ENCODE measurements around the gene BRME1. TPM values are rescaled to one million over a fixed set of nuclear protein-coding genes. Genes with fewer than 3 reads are reported as not detected.

The BRME1 gene
- total and polyA plus RNA-seq, 2 of the 13 experiments (the other 11 are each of a cell fraction or from before 2014, with no cell fraction given): 0.74 to 1.5 TPM

DNA sequence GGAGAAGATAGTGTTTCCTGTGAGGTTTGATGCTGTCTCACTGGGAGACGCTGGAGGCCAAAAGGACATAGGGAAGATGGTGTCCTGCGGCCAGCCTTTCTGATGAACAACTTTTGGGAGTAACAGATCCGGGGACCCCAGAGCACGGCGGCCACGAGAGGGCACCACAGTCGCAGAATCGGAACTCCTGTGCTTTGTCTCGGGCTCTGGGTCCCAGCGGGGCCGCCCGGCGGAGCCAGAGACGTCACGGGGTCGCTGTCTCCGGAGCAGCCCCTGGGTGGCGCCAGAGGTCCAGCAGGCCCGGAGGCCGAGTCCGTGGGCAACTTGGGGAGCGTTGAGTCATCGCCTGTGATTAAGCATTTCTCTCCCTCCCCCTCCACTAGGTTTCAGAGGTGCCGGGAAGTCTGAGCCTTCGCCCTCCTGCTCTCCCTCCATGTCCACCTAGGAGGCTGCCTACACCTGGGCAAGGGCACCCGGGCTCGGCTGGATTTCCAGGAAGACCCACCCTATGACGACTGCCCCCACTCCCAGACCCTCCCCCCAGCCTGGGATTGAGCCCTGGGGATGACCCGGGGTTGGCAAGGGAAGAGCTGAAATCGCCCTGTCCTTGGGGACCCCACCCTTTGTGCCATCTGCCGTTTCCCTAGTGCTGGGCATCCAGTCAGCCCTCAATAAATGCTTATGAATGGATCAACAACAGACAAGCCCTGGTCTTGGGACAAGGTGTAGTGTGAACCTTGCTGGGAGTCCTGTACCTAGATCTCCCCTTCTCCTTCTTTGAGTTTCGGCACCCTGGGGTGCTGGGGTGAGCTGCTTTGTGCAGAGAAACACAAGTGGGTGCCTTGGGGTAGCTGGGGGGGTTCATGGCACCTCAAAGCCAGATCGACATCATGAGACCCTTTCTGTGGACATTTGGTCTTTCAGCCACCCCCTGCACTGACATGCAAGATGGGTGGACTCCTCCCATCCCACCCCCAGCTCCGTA, 25.6 kb downstream of the BRME1 start (continued):
- TF ChIP-seq ZNF781 (CRISPR knock-in tag; IDR thresholded peaks at IDR 0.05; ENCODE audit: borderline replicate concordance, not compliant biosample characterization) (no peak), NFE2L2 (IDR thresholded peaks at IDR 0.05; ENCODE audit: low read length) (peak; percentile 53; the same call in 1 of the 2 replicates), TAF15 (IDR thresholded peaks at IDR 0.05; ENCODE audit: low read depth, low read length, poor library complexity, severe bottlenecking) (no peak), ZNF343 (CRISPR knock-in tag; IDR thresholded peaks at IDR 0.05) (no peak), YEATS2 (CRISPR knock-in tag; IDR thresholded peaks at IDR 0.05; ENCODE audit: borderline replicate concordance) (peak; percentile 76; the same call in 1 of the 2 replicates), ZNF263 (CRISPR knock-in tag; IDR thresholded peaks at IDR 0.05) (peak; percentile 64; the same call in 1 of the 2 replicates), ZNF550 (CRISPR knock-in tag; IDR thresholded peaks at IDR 0.05; ENCODE audit: borderline replicate concordance) (no peak), POLR2A (IDR thresholded peaks at IDR 0.05; ENCODE audit: insufficient read depth in 1 of 2, low read depth in 2 of 2, low read length in 2 of 2) (0 out of 4 replicates have a peak, but pooled peaks of 1 of the 2 experiments have one; percentile 30), HOXA5 (CRISPR knock-in tag; IDR thresholded peaks at IDR 0.05) (no peak), ELF1 (CRISPR knock-in tag; IDR thresholded peaks at IDR 0.05) (peak; percentile 44; the same call in 1 of the 2 replicates), PLRG1 (conservative IDR thresholded peaks at IDR 0.05) (no peak), ZNF773 (CRISPR knock-in tag; IDR thresholded peaks at IDR 0.05; ENCODE audit: borderline replicate concordance) (no peak), ZNF350 (CRISPR knock-in tag; IDR thresholded peaks at IDR 0.05; ENCODE audit: borderline replicate concordance, low read depth) (peak; percentile 34; the same call in 1 of the 2 replicates), SSRP1 (CRISPR knock-in tag; IDR thresholded peaks at IDR 0.05) (0 out of 2 replicates have a peak, but pooled peaks have one; percentile 35), JUND (CRISPR knock-in tag; IDR thresholded peaks at IDR 0.05) (peak; percentile 65; the same call in 1 of the 2 replicates)
- TF ChIP-seq, protein P1, sequence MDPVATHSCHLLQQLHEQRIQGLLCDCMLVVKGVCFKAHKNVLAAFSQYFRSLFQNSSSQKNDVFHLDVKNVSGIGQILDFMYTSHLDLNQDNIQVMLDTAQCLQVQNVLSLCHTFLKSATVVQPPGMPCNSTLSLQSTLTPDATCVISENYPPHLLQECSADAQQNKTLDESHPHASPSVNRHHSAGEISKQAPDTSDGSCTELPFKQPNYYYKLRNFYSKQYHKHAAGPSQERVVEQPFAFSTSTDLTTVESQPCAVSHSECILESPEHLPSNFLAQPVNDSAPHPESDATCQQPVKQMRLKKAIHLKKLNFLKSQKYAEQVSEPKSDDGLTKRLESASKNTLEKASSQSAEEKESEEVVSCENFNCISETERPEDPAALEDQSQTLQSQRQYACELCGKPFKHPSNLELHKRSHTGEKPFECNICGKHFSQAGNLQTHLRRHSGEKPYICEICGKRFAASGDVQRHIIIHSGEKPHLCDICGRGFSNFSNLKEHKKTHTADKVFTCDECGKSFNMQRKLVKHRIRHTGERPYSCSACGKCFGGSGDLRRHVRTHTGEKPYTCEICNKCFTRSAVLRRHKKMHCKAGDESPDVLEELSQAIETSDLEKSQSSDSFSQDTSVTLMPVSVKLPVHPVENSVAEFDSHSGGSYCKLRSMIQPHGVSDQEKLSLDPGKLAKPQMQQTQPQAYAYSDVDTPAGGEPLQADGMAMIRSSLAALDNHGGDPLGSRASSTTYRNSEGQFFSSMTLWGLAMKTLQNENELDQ (CRISPR knock-in tag; IDR thresholded peaks at IDR 0.05; ENCODE audit: borderline replicate concordance): no peak
- TF ChIP-seq, protein P2, sequence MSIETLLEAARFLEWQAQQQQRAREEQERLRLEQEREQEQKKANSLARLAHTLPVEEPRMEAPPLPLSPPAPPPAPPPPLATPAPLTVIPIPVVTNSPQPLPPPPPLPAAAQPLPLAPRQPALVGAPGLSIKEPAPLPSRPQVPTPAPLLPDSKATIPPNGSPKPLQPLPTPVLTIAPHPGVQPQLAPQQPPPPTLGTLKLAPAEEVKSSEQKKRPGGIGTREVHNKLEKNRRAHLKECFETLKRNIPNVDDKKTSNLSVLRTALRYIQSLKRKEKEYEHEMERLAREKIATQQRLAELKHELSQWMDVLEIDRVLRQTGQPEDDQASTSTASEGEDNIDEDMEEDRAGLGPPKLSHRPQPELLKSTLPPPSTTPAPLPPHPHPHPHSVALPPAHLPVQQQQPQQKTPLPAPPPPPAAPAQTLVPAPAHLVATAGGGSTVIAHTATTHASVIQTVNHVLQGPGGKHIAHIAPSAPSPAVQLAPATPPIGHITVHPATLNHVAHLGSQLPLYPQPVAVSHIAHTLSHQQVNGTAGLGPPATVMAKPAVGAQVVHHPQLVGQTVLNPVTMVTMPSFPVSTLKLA (IDR thresholded peaks at IDR 0.05): no peak
- TF ChIP-seq, protein P3, sequence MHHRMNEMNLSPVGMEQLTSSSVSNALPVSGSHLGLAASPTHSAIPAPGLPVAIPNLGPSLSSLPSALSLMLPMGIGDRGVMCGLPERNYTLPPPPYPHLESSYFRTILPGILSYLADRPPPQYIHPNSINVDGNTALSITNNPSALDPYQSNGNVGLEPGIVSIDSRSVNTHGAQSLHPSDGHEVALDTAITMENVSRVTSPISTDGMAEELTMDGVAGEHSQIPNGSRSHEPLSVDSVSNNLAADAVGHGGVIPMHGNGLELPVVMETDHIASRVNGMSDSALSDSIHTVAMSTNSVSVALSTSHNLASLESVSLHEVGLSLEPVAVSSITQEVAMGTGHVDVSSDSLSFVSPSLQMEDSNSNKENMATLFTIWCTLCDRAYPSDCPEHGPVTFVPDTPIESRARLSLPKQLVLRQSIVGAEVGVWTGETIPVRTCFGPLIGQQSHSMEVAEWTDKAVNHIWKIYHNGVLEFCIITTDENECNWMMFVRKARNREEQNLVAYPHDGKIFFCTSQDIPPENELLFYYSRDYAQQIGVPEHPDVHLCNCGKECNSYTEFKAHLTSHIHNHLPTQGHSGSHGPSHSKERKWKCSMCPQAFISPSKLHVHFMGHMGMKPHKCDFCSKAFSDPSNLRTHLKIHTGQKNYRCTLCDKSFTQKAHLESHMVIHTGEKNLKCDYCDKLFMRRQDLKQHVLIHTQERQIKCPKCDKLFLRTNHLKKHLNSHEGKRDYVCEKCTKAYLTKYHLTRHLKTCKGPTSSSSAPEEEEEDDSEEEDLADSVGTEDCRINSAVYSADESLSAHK (CRISPR knock-in tag; IDR thresholded peaks at IDR 0.05; ENCODE audit: borderline replicate concordance): no peak
- TF ChIP-seq, protein P4, sequence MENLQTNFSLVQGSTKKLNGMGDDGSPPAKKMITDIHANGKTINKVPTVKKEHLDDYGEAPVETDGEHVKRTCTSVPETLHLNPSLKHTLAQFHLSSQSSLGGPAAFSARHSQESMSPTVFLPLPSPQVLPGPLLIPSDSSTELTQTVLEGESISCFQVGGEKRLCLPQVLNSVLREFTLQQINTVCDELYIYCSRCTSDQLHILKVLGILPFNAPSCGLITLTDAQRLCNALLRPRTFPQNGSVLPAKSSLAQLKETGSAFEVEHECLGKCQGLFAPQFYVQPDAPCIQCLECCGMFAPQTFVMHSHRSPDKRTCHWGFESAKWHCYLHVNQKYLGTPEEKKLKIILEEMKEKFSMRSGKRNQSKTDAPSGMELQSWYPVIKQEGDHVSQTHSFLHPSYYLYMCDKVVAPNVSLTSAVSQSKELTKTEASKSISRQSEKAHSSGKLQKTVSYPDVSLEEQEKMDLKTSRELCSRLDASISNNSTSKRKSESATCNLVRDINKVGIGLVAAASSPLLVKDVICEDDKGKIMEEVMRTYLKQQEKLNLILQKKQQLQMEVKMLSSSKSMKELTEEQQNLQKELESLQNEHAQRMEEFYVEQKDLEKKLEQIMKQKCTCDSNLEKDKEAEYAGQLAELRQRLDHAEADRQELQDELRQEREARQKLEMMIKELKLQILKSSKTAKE (CRISPR knock-in tag; IDR thresholded peaks at IDR 0.05; ENCODE audit: borderline replicate concordance): no peak
